HG03571 (cell line): ENCODE data around the gene ADAM19.

Source experiments
- ATAC-seq: cut with Tn5 transposase; IDR thresholded peaks from one replicate; pipeline ENCODE4 v1.9.1; 2021; ENCODE audit not compliant: unreplicated experiment

ADAM19 gene

GRCh38 chr5:157563373-157563928 lies 12.1 kb downstream of the ADAM19 start:
- no peak for ATAC-seq

DNA sequence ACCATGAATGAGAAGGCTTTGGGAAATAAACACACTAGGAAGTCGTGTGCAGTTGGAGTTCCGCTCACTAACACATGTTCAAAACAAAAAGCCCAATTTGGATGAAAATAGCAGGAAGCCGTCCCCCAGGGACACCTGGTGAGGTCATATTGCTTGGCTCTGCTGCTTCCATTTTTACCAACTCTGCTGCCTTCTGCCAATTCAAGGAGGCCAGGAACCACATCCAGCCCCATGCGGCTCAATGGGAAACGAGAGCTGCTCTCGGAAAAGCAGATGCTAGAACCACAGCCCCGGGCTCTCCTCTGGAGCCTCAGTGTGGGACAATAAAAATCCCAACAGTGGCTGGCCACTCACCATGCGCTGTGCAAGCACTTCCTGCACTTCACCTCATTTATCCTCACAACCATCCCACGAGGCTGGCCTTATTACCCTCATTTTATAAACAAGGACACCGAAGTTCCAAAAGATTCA lies 13.4 kb downstream of the ADAM19 start:
- ATAC-seq, result no peak

GRCh38 chr5:157561110-157561509 lies 14.5 kb downstream of the ADAM19 start:
- ATAC-seq, result no peak

DNA sequence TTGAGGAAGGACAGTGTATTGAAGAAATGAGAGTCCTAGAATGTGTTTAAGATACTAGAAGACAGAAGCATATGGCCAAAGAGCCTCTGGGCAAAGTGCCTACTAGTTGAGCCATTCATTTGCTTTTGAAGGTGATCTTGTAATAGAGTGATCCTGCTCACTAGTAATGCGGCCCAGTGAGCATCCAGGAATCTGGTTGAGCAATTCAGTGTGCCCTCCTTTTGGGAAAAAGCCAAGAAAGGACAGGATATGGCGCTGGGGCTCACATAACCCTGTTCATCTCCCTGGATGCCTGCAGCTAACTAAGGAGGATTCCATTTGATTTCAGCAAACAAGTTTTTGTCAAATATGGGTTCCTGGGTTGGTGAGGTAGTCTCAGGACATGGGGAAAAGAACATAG lies 16.3 kb downstream of the ADAM19 start:
- no peak for ATAC-seq

DNA sequence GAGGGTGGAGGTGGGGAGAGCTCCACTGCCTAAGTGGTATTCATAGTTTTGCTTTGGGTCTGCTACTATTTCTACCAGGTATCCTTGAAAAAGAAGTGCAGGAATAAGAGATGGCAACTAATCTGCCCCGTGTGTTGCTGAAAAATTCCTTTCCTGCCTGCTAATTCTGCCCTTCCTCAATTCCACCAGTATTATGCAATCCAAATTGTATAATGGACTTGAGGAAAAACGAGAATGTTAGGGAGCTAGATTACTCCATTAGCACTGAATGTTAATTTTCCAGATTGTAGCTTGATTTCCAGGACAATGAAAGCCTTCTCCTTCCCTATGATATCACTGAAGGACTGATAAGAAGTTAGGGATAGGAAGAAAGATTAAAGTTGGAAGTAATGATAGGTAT lies 16.9 kb downstream of the ADAM19 start:
- ATAC-seq, result no peak

DNA sequence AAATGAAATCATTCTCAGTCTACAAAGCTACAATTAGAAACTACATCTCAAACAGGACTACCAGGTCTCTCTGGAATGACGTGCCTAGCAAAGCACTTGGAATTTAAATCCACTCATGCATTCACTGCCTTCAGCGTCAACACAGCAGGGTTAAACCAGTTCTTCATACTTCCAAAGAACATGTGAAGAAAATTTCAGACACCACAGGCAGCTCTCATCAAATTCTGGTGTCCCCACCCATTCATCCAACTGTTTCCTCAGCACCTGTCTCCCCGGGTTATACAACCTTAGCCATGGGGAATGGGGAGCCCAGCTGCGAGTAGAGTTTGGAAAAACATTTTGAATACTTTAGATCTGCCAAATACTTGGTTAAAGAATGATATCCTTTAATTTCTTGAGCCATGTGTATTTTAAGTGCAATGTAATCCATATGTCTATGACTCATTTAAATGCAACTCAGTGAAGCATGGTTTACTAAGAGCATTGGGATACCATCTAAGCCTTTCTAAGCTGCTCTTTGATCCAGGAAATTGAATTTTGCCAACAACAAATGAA lies 17.5 kb downstream of the ADAM19 start:
- no peak for ATAC-seq

DNA sequence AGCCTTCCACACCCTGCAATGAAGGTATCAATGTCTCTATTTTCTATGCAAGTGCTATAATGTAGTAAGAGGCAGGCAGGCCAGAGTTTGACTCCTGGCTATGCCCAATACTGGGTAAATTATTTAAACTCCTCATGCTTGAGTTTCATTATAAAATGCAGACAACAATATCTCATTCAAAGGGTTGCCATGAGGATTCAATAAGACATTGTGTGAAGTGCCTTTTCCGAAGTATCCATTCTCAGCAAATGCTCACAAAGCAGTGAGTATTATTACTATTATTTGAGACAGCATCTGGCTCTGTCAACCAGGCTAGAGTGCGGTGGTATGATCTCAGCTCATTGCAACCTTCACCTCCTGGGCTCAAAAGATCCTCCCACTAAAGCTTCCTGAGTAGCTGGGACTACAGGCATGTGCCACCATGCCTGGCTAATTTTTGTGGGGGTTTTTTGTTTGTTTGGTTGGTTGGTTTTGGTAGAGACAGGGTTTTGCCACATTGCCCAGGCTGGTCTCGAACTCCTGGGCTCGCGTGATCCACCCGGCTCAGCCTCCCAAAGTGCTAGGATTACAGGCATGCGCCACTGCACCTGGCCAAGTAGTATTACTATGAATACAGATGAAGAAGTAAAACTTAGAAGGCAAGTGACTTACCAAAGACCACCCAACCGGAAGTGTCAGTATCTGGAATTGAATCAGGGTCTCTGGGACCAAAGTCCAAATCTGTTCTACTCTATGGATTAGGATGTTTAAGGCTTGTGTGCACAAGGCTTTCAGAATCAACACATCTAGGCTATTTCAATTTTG lies 18.8 kb downstream of the ADAM19 start:
- no peak for ATAC-seq

GRCh38 chr5:157555037-157555640 lies 20.4 kb downstream of the ADAM19 start:
- ATAC-seq, result no peak

DNA sequence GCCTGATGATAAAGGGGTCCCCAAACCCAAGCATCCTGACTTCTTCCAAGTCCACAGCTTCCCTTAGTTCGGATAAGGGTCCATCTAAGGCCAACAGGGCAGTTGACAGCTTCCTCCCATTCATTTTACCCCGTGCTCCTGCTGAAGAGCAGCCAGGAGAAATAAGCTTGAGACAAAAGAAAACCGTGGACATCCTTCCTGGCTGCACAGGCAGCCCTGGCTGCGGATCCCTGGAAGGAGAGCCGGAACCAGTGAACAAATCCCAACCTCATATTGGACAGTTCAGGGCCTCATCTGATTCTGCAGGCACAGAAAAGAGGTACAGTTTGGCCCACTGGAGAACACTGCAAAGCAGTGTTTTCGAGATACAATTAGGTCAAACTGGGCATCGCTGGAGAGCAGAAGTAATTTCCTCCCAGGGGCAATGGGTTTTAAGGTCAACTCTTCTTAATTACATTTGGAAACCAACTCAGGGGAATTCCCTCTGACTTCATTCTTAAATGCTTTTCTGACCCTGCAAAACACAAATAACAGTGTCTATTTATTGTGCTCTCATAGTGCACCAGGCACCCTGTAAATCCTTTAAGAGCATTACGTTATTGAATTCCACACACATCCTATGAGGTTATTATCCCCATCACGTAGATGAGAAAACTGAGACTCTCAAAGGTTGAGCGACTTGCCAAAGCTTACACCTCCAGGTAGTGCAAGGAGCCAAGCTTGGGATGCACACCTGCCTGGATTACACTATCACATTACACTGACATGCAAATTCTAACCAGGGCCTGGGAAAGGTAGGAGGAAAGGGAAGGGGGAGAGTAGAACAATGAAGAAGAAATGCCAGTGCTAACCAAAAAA lies 21.2 kb downstream of the ADAM19 start:
- no peak for ATAC-seq

GRCh38 chr5:157552650-157553049 lies 22.9 kb downstream of the ADAM19 start:
- no peak for ATAC-seq

DNA sequence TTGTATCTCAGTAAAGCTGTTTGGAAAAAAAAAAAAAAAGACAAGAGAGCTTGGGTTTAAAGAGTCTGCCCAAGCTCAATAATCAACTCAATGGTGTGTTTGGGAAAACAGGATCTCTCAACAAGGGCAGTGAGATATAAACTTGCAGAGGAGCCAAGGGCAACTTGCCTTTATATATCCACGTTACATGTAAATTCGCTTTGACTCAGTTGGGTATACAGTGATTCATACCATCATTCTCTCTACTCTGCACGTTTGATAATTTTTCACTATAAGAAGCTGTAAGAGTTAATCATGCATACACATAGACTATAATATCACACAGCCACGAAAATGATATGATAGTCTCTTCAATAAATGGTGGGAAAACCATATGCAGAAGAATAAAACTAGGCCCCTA lies 24.9 kb downstream of the ADAM19 start:
- ATAC-seq, result no peak

DNA sequence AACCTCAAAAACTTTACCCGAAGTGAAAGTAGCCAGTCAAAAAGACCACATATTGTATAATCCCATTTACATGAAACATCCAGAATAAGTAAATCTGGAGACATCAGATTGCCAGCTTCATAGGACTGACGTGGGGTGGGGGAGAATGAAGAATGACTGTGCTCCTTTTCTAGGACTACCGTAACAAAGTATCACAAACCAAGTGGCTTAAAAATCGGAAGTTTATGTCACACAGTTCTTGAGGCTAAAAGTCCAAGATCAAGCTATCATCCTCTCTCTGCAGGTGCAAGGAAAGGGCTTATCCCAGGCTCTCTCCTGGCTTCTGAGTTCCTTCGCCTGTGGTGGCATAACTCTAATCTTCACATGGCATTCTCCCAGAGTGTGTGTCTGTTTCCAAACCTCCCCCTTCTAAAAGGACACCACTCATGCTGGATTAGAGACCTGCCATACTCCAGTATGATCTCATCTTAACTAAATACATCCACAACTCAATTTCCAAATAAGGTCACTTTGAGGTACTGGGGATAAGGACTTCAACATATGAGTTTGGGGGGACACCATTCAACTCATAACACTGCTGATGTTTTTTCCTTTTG lies 25.5 kb downstream of the ADAM19 start:
- no peak for ATAC-seq

DNA sequence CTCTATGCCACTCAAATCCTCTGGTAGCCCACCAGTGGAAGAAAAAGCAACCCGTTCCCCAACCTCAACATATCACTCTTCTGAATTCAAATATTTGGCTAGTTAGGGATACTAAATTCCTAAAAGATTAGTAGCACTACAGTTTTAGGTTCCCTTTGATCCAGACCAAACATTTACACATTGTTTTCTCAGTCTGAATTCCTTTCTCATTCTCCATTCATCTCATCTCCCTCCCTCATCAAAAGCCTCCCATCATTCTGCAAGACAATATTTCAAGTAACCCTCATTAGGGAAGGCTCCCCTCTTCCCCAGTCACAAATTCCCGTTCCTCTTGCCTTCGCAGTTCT lies 26.3 kb downstream of the ADAM19 start:
- ATAC-seq, result no peak

GRCh38 chr5:157548513-157549282 lies 26.9 kb downstream of the ADAM19 start:
- no peak for ATAC-seq

- no peak for ATAC-seq
Measured at GRCh38 chr5:157547941-157548512, 27.5 kb downstream of the ADAM19 start.

GRCh38 chr5:157546456-157547100 lies 29.0 kb downstream of the ADAM19 start:
- no peak for ATAC-seq

- ATAC-seq, result no peak
Measured at GRCh38 chr5:157545610-157546310, 29.8 kb downstream of the ADAM19 start.

- ATAC-seq, result no peak
Measured at GRCh38 chr5:157544623-157544989, 31.0 kb downstream of the ADAM19 start.
